Body of pancreas (tissue), 4 donors: Measurements from ENCODE around the gene C22orf39.

Experiments used
- POLR2A ChIP-seq, 3 donors: fragments of 450-650 bp; IDR thresholded peaks; one replicate each; pipeline ENCODE4 v1.6.1; 2016; ENCODE audit warnings: antibody characterized with exemption in 3 of 3, mild to moderate bottlenecking in 2 of 3
- TF ChIP-seq, protein P1 (sequence below), 7 experiments: fragments of 450-650 bp in 4 of 7; fragments of 200-600 bp in 3 of 7; sonication (generic) in 3 of 7; IDR thresholded peaks; one replicate each; pipeline ENCODE4 v1.5.1; 2016 to 2019; ENCODE audit warnings: antibody characterized with exemption in 7 of 7

DNA sequence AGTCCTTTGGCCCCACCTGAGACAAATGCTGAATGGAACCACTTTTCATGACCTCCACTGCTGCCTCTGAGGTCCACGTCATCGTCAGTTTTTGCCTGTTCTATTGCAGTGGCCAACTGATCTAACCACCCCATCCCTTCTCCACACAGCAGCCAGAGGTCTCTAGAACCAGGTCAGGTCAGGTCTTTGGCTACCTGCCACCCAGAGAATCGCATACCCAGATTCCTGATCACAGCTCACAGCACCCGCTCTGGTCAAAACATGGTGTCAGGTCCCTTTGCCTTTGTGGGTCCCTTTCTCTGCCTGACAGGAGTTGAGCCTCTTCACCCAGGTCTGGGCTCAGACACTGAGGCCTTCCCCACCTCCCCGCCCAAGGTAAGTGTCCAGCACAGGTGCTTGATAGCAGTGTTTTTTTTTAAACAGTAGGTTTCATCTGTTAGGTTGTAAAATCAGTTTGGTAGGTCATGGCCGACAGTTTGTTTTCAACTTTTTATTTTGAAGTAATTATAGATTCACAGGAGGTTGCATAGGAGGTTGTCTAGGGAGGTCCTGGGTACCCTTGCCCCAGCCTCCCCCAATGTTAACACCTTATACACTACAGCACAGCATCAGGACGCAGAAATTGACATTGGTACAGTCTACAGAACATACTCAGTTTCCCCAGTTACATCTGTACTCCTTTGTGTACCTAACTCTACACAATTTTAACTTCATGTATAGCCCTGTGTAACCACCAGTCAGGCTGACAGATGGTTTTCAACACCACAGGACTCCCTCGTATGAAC is 6.9 kb downstream of the C22orf39 start:
- TF ChIP-seq, protein P1, sequence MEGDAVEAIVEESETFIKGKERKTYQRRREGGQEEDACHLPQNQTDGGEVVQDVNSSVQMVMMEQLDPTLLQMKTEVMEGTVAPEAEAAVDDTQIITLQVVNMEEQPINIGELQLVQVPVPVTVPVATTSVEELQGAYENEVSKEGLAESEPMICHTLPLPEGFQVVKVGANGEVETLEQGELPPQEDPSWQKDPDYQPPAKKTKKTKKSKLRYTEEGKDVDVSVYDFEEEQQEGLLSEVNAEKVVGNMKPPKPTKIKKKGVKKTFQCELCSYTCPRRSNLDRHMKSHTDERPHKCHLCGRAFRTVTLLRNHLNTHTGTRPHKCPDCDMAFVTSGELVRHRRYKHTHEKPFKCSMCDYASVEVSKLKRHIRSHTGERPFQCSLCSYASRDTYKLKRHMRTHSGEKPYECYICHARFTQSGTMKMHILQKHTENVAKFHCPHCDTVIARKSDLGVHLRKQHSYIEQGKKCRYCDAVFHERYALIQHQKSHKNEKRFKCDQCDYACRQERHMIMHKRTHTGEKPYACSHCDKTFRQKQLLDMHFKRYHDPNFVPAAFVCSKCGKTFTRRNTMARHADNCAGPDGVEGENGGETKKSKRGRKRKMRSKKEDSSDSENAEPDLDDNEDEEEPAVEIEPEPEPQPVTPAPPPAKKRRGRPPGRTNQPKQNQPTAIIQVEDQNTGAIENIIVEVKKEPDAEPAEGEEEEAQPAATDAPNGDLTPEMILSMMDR (IDR thresholded peaks at IDR 0.05), result no peak
- TF ChIP-seq POLR2A (IDR thresholded peaks at IDR 0.05), result no peak
